Stomach (tissue), 9 donors: ENCODE measurements around the gene AMBN. TPM values are rescaled to one million over a fixed set of nuclear protein-coding genes. Genes with fewer than 3 reads are reported as not detected.

Experiments used
- DNase-seq, 2 donors: peaks; one replicate each; pipeline versions ENCODE4 v3.0.0 to v3.0.0-alpha.2; 2013 to 2019
- H3K27ac ChIP-seq, 5 donors: fragments of 200-600 bp in 4 of 5; sonication (generic) in 4 of 5; one replicate each; pipeline ENCODE4 v1.5.1; 2013 to 2019; ENCODE audit warnings: mild to moderate bottlenecking in 1 of 5, moderate library complexity in 1 of 5
- H3K27me3 ChIP-seq, 3 donors: fragments of 200-600 bp; sonication (generic); one replicate each; pipeline ENCODE4 v1.5.1; 2017 to 2019; ENCODE audit warnings: mixed run types in 1 of 3
- H3K36me3 ChIP-seq, 4 donors: fragments of 200-600 bp; sonication (generic); 1 replicate in 3 of 4; 2 replicates in 1 of 4; pipeline ENCODE4 v1.5.1; 2016 to 2019
- H3K4me1 ChIP-seq, 4 donors: fragments of 200-600 bp; sonication (generic); one replicate each; pipeline ENCODE4 v1.5.1; 2016 to 2019
- H3K4me3 ChIP-seq, 4 donors: fragments of 200-600 bp; sonication (generic) in 3 of 4; one replicate each; pipeline ENCODE4 v1.5.1; 2016 to 2019; ENCODE audit warnings: mild to moderate bottlenecking in 1 of 4
- H3K9me3 ChIP-seq, 4 donors: fragments of 200-600 bp; sonication (generic); one replicate each; pipeline ENCODE4 v1.5.1; 2016 to 2019
- EP300 ChIP-seq: sonication (generic); formaldehyde crosslinking; IDR thresholded peaks from one replicate; pipeline ENCODE4 v1.6.1; 2017; ENCODE audit warnings: antibody characterized with exemption
- POLR2A ChIP-seq, 4 donors: fragments of 450-650 bp; IDR thresholded peaks; one replicate each; pipeline ENCODE4 v1.6.1; 2016; ENCODE audit warnings: antibody characterized with exemption in 4 of 4, control low read depth in 2 of 4, mild to moderate bottlenecking in 1 of 4, moderate library complexity in 1 of 4
- POLR2AphosphoS5 ChIP-seq, 3 donors: sonication (generic); formaldehyde crosslinking; IDR thresholded peaks; one replicate each; pipeline ENCODE4 v1.6.1; 2016; ENCODE audit warnings: antibody characterized with exemption in 3 of 3
- WGBS, 5 donors: extraction: QIAGEN DNeasy Blood & Tissue Kit in 3 of 5; methylation state at CpG; one replicate each; pipeline versions ENCODE4 v1.1.5 to v1.1.7; 2013 to 2018; 5-methylcytosine and 5-hydroxymethylcytosine counted together
- intact Hi-C: fragments of 100-400 bp; cut with DNase I; formaldehyde crosslinking; loops from one replicate; pipeline ENCODE4 v1.15.1; 2023; ENCODE audit warnings: low total_unique reads
- polyA plus RNA-seq, 3 donors: library from polyadenylated mRNA; stranded (reverse); fragments of 200-250 nt; gene quantifications; one replicate each; pipeline ENCODE4 v1.2.3, GENCODE V29; 2013
- total RNA-seq, 5 donors: library from RNA; depleted of rRNA; stranded (reverse); fragments of >200 nt; gene quantifications; one replicate each; pipeline versions ENCODE4 v1.1.0 to v1.2.3, GENCODE V29; 2014 to 2016
- TF ChIP-seq, protein P1 (sequence below), 7 experiments: fragments of 450-650 bp in 4 of 7; fragments of 200-600 bp in 3 of 7; sonication (generic) in 3 of 7; IDR thresholded peaks; one replicate each; pipeline ENCODE4 v1.5.1; 2016 to 2019; ENCODE audit warnings: antibody characterized with exemption in 7 of 7, control low read depth in 2 of 7, mild to moderate bottlenecking in 1 of 7
- donor health status: healthy with polysubstance abuse.
- donor health status: Bipolar disorder and iron deficiency.
- donor health status: healthy.

The AMBN gene
- total and polyA plus RNA-seq, 8 donors = not detected

- TF ChIP-seq POLR2A (IDR thresholded peaks at IDR 0.05) (no peak), EP300 (no peak), POLR2AphosphoS5 (IDR thresholded peaks at IDR 0.05) (no peak)
- TF ChIP-seq, protein P1, sequence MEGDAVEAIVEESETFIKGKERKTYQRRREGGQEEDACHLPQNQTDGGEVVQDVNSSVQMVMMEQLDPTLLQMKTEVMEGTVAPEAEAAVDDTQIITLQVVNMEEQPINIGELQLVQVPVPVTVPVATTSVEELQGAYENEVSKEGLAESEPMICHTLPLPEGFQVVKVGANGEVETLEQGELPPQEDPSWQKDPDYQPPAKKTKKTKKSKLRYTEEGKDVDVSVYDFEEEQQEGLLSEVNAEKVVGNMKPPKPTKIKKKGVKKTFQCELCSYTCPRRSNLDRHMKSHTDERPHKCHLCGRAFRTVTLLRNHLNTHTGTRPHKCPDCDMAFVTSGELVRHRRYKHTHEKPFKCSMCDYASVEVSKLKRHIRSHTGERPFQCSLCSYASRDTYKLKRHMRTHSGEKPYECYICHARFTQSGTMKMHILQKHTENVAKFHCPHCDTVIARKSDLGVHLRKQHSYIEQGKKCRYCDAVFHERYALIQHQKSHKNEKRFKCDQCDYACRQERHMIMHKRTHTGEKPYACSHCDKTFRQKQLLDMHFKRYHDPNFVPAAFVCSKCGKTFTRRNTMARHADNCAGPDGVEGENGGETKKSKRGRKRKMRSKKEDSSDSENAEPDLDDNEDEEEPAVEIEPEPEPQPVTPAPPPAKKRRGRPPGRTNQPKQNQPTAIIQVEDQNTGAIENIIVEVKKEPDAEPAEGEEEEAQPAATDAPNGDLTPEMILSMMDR (IDR thresholded peaks at IDR 0.05) = no peak
- Histone ChIP-seq H3K27ac (no peak overlapping the region), H3K27me3 (no peaks in the 10 kb centered on the region), H3K9me3 (no peaks in the 10 kb centered on the region), H3K36me3 (no peaks in the 10 kb centered on the region), H3K4me1 (no peaks in the 10 kb centered on the region), H3K4me3 (no peak overlapping the region)
- no peak for DNase-seq
- intact Hi-C loops = no loop called here
- 56 to 69% (median 60%) methylated on average over 2 of the region's 2 CpGs for WGBS, 5 donors
These were observed 5.2 kb upstream of the AMBN start for GRCh38 chr4:70586841-70587240.

GRCh38 chr4:70589785-70590184 is 2.3 kb upstream of the AMBN start:
- no peaks in the 10 kb centered on the region for H3K4me1 ChIP-seq
- H3K4me3 ChIP-seq = no peak overlapping the region
- H3K27ac ChIP-seq = no peak overlapping the region
- no peak for DNase-seq
- H3K9me3 ChIP-seq = no peaks in the 10 kb centered on the region
- intact Hi-C loops = no loop called here
- H3K27me3 ChIP-seq = no peaks in the 10 kb centered on the region
- TF ChIP-seq, protein P1 (IDR thresholded peaks at IDR 0.05) = no peak
- TF ChIP-seq POLR2AphosphoS5 (IDR thresholded peaks at IDR 0.05) (no peak), EP300 (no peak), POLR2A (IDR thresholded peaks at IDR 0.05) (no peak)
- H3K36me3 ChIP-seq = no peaks in the 10 kb centered on the region

- TF ChIP-seq EP300 (no peak), POLR2AphosphoS5 (IDR thresholded peaks at IDR 0.05) (no peak), POLR2A (IDR thresholded peaks at IDR 0.05) (no peak)
- TF ChIP-seq, protein P1 (IDR thresholded peaks at IDR 0.05) = no peak
- H3K4me1 ChIP-seq = no peaks in the 10 kb centered on the region
- H3K36me3 ChIP-seq = no peaks in the 10 kb centered on the region
- no peak for DNase-seq
- no peak overlapping the region for H3K4me3 ChIP-seq
- peaks cover 0 to 6% (median 0%) of the 10 kb centered on the region in 3 donors for H3K27me3 ChIP-seq
- no peaks in the 10 kb centered on the region for H3K9me3 ChIP-seq
- no peak overlapping the region for H3K27ac ChIP-seq
- intact Hi-C loops = no loop called here
These were observed 2.1 kb downstream of the AMBN start for GRCh38 chr4:70594196-70594595.

GRCh38 chr4:70600305-70600704 is 8.2 kb downstream of the AMBN start:
- peaks cover 0 to 6% (median 0%) of the 10 kb centered on the region in 3 donors for H3K27me3 ChIP-seq
- no peak overlapping the region for H3K27ac ChIP-seq
- no peaks in the 10 kb centered on the region for H3K9me3 ChIP-seq
- H3K4me1 ChIP-seq = no peaks in the 10 kb centered on the region
- TF ChIP-seq POLR2A (IDR thresholded peaks at IDR 0.05) (no peak), EP300 (no peak), POLR2AphosphoS5 (IDR thresholded peaks at IDR 0.05) (no peak)
- TF ChIP-seq, protein P1 (IDR thresholded peaks at IDR 0.05) = no peak
- no peak overlapping the region for H3K4me3 ChIP-seq
- no peaks in the 10 kb centered on the region for H3K36me3 ChIP-seq
- intact Hi-C loops = no loop called here
- 63 to 78% (median 74%) methylated on average over 3 of the region's 3 CpGs for WGBS, 5 donors
- no peak for DNase-seq
